Measurements from ENCODE around the gene HTRA1. TPM values are rescaled to one million over a fixed set of nuclear protein-coding genes. Genes with fewer than 3 reads are reported as not detected.

The HTRA1 gene
- total RNA-seq, 1 donor from 2014 or later: 17.0 TPM

DNA sequence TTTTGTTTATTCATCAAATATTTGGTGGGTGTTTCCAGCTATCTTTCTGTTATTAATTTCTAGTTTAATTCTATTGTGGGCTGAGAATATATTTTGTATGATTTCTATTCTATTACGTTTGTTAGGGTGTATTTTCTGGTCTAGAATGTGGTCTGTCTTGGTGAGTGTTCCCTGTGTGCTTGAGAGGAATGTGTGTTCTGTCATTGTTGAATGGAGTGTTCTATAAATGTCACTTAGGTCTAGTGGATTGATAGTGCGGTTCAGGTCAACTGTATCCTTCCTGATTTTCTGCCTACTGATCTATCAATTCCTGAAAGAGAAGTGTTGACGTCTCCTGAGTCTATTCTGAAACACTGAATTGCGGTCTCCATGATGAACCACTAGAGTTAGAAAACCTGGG, 8.5 kb downstream of the HTRA1 start:
- peaks cover 25% of the 10 kb centered on the region for H3K27me3 ChIP-seq
- H4K20me1 ChIP-seq (ENCODE audit: low read depth): no peaks in the 10 kb centered on the region
- TF ChIP-seq EZH2 (IDR thresholded peaks at IDR 0.05): no peak
- TF ChIP-seq EZH2phosphoT487 (IDR thresholded peaks at IDR 0.05): no peak
- TF ChIP-seq CTCF (IDR thresholded peaks at IDR 0.05): no peak
- no peak overlapping the region for H3K9ac ChIP-seq
- no peaks in the 10 kb centered on the region for H3K79me2 ChIP-seq (ENCODE audit: low read depth)
- Mint-ChIP-seq H3K9me3 (no peaks in the 10 kb centered on the region), H3K36me3 (no peaks in the 10 kb centered on the region), H3K4me3 (no peak overlapping the region), H3K27me3 (ENCODE audit: insufficient read depth, low read depth) (peaks cover 9% of the 10 kb centered on the region), H3K27ac (no peak overlapping the region), H3K4me1 (peaks cover 14% of the 10 kb centered on the region)
- H3K4me1 ChIP-seq: peaks cover 4% of the 10 kb centered on the region
- no peak overlapping the region for H3K4me2 ChIP-seq
- H3K36me3 ChIP-seq: no peaks in the 10 kb centered on the region
- H3K4me3 ChIP-seq: no peak overlapping the region
- no peak for DNase-seq (ENCODE audit: low spot score)
- H2AFZ ChIP-seq (replicated peaks): no peak overlapping the region
- H3F3A ChIP-seq (ENCODE audit: low read depth): no peaks in the 10 kb centered on the region
- no peak overlapping the region for H3K27ac ChIP-seq
- H3K9me3 ChIP-seq (ENCODE audit: low read depth): no peaks in the 10 kb centered on the region

DNA sequence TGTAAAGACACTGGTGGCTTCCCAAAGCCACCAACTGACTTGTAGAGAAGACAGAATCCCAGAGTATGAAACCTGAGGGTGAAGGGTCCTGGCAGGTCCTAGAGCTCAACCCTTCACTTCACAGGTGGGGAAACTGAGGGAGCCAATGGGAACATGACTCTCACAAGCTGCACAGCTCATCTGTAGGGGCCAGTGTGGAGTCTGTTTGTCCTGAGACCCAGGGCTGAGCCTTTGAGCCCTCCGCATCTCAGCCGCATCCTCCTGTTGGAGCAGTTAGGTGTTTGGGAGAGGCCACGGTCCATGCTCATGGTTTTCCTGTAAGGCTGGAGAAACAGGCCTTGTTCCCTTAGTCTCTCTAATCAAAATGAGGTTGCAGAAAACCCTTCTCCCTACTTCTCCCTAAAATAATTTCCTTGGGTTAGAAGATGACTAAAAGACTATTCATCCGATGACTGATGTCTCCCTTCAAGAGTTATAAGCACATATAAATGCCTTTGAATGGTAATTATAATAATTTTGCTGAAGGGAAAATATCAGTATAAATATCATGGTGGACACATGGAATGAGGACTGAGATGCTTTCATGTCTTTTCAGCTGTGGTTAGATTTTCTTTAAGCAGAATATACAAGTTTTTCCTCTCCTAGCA, 10.3 kb downstream of the HTRA1 start:
- Mint-ChIP-seq H3K9me3 (no peaks in the 10 kb centered on the region), H3K36me3 (no peaks in the 10 kb centered on the region), H3K4me3 (no peak overlapping the region), H3K27me3 (ENCODE audit: insufficient read depth, low read depth) (peaks cover 12% of the 10 kb centered on the region), H3K27ac (no peak overlapping the region), H3K4me1 (peaks cover 32% of the 10 kb centered on the region)
- H3K4me1 ChIP-seq: peaks cover 20% of the 10 kb centered on the region
- peaks cover 12% of the 10 kb centered on the region for H3F3A ChIP-seq (ENCODE audit: low read depth)
- H3K9ac ChIP-seq: no peak overlapping the region
- H3K4me2 ChIP-seq: no peak overlapping the region
- TF ChIP-seq EZH2 (IDR thresholded peaks at IDR 0.05) (no peak), CTCF (IDR thresholded peaks at IDR 0.05) (no peak), EZH2phosphoT487 (IDR thresholded peaks at IDR 0.05) (no peak)
- H3K36me3 ChIP-seq: no peaks in the 10 kb centered on the region
- H4K20me1 ChIP-seq (ENCODE audit: low read depth): peaks cover 7% of the 10 kb centered on the region
- H3K4me3 ChIP-seq: no peak overlapping the region
- H2AFZ ChIP-seq (replicated peaks): no peak overlapping the region
- no peaks in the 10 kb centered on the region for H3K9me3 ChIP-seq (ENCODE audit: low read depth)
- no peaks in the 10 kb centered on the region for H3K79me2 ChIP-seq (ENCODE audit: low read depth)
- H3K27ac ChIP-seq: no peak overlapping the region
- no peak for DNase-seq (ENCODE audit: low spot score)
- H3K27me3 ChIP-seq: peaks cover 7% of the 10 kb centered on the region

DNA sequence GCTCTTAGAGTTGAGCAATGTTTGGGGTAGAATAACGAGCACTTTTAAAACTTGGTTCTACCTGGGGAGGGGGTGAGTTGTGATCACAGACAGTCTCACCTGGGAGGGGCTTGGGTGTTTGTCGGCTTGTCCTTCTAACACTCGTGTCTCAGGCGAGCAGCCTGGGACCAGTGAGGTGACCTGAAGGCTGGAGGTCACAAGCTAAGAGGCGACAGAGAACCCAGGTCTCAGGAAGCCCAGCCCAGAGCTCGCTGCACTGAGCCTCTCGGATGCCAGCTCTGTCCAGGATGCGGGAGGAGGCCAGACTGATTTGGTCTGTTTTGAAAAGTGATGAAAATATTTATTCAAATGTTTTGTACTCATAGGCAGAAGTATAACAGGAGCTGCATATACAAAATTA, 11.8 kb downstream of the HTRA1 start:
- Mint-ChIP-seq H3K27ac (no peak overlapping the region), H3K36me3 (no peaks in the 10 kb centered on the region), H3K27me3 (ENCODE audit: insufficient read depth, low read depth) (peaks cover 11% of the 10 kb centered on the region), H3K4me1 (peaks cover 45% of the 10 kb centered on the region), H3K4me3 (no peak overlapping the region), H3K9me3 (no peaks in the 10 kb centered on the region)
- Histone ChIP-seq H3K27me3 (no peaks in the 10 kb centered on the region), H3F3A (ENCODE audit: low read depth) (peaks cover 12% of the 10 kb centered on the region), H3K4me1 (peaks cover 20% of the 10 kb centered on the region), H2AFZ (replicated peaks) (no peak overlapping the region), H3K4me2 (no peak overlapping the region), H3K79me2 (ENCODE audit: low read depth) (no peaks in the 10 kb centered on the region), H3K4me3 (no peak overlapping the region), H4K20me1 (ENCODE audit: low read depth) (peaks cover 7% of the 10 kb centered on the region), H3K9me3 (ENCODE audit: low read depth) (no peaks in the 10 kb centered on the region), H3K36me3 (no peaks in the 10 kb centered on the region), H3K9ac (no peak overlapping the region), H3K27ac (no peak overlapping the region)
- DNase-seq (ENCODE audit: low spot score): no peak
- TF ChIP-seq EZH2 (IDR thresholded peaks at IDR 0.05): no peak
- no peak for TF ChIP-seq EZH2phosphoT487 (IDR thresholded peaks at IDR 0.05)
- no peak for TF ChIP-seq CTCF (IDR thresholded peaks at IDR 0.05)

Data from neural progenitor cell (in vitro differentiated cells).